ENCODE results near the gene EHD2.

EHD2 gene

DNA sequence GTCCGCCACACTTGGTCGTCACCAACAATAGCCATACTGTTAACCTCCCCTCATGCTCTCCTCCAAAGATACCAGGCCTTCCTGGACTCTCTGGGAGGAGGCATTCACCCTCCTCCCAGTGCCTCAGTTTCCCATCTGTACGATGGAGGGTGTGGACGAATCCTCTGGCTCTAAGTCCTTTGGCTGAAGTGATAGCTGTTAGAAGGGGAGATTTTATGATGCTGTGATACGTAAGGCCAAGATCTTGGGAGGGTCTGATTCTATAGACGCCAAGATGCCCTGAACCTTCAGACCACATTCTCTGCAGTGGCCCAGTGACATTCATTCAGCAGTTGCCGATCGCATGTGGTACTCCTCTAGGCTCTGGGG lies 17.3 kb downstream of the EHD2 start:
- in situ Hi-C loops (cut with HindIII; ENCODE audit: low sequenced_read_pairs), result no loop called here
- TF ChIP-seq CTCF (IDR thresholded peaks at IDR 0.05; ENCODE audit: low read depth, low read length, missing control alignments), result no peak
- no peak overlapping the region for H3K4me3 ChIP-seq (ENCODE audit: low read depth, low read length)
- no peak for DNase-seq (ENCODE audit: low read depth)

GRCh38 chr19:47730910-47731309 lies 17.7 kb downstream of the EHD2 start:
- in situ Hi-C loops (cut with HindIII; ENCODE audit: low sequenced_read_pairs), result no loop called here

DNA sequence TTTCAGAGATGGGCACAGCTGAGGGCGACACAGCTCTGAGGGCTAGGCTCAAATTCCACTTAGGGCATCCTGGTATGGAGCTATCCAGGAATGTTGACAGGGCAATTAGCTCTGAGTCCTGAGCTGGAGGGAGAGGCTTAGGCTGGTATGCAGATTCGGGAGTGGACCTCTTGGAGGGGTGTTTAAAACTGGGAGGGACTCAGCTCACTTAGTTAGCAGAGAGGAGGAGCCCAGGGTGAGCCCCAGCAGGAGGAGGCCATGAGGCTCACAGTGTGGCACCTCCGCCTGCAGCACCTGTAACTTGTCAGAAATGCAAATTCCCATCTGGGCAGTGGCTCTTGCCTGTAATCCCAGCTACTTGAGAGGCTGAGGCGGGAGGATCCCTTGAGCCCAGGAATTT lies 21.9 kb downstream of the EHD2 start:
- H3K4me3 ChIP-seq (ENCODE audit: low read depth, low read length), result no peak overlapping the region
- in situ Hi-C loops (cut with HindIII; ENCODE audit: low sequenced_read_pairs), result no loop called here
- DNase-seq (ENCODE audit: low read depth), result no peak
- no peak for TF ChIP-seq CTCF (IDR thresholded peaks at IDR 0.05; ENCODE audit: low read depth, low read length, missing control alignments)

More at GRCh38 chr19:47730910-47731309, 17.7 kb downstream of the EHD2 start:
- no peak overlapping the region for H3K4me3 ChIP-seq (ENCODE audit: low read depth, low read length)
- no peak for TF ChIP-seq CTCF (IDR thresholded peaks at IDR 0.05; ENCODE audit: low read depth, low read length, missing control alignments)
- no peak for DNase-seq (ENCODE audit: low read depth)

GRCh38 chr19:47740866-47741519 lies 27.8 kb downstream of the EHD2 start:
- H3K4me3 ChIP-seq (ENCODE audit: low read depth, low read length), result no peak overlapping the region
- DNase-seq (ENCODE audit: low read depth), result no peak
- no peak for TF ChIP-seq CTCF (IDR thresholded peaks at IDR 0.05; ENCODE audit: low read depth, low read length, missing control alignments)
- in situ Hi-C loops (cut with HindIII; ENCODE audit: low sequenced_read_pairs), result no loop called here

- TF ChIP-seq CTCF (IDR thresholded peaks at IDR 0.05; ENCODE audit: low read depth, low read length, missing control alignments), result no peak
- DNase-seq (ENCODE audit: low read depth), result no peak
- in situ Hi-C loops (cut with HindIII; ENCODE audit: low sequenced_read_pairs), result no loop called here
- no peak overlapping the region for H3K4me3 ChIP-seq (ENCODE audit: low read depth, low read length)
Observed at GRCh38 chr19:47741544-47742140, 28.4 kb downstream of the EHD2 start.

- in situ Hi-C loops (cut with HindIII; ENCODE audit: low sequenced_read_pairs), result no loop called here
- TF ChIP-seq CTCF (IDR thresholded peaks at IDR 0.05; ENCODE audit: low read depth, low read length, missing control alignments), result no peak
- peak overlapping the region; percentile 37 for H3K4me3 ChIP-seq (ENCODE audit: low read depth, low read length)
- no peak for DNase-seq (ENCODE audit: low read depth)
Observed at GRCh38 chr19:47742634-47743033, 29.4 kb downstream of the EHD2 start.

Measured in astrocyte of the cerebellum (primary cell).